Ishikawa (cell line): ENCODE measurements around the gene SEC14L2.

Experiments used
- CEBPB ChIP-seq: IDR thresholded peaks from 2 replicates; pipeline ENCODE4 v1.6.1; 2012
- CREB1 ChIP-seq: IDR thresholded peaks from 2 replicates; pipeline ENCODE4 v1.6.1; 2012; ENCODE audit warnings: low read depth
- EGR1 ChIP-seq: IDR thresholded peaks from 2 replicates; pipeline ENCODE4 v1.6.1; 2012
- EP300 ChIP-seq: IDR thresholded peaks from 2 replicates; pipeline ENCODE4 v1.6.1; 2012; ENCODE audit warnings: borderline replicate concordance
- FOXM1 ChIP-seq: IDR thresholded peaks from 2 replicates; pipeline ENCODE4 v1.6.1; 2012; ENCODE audit warnings: low read depth, borderline replicate concordance
- NFIC ChIP-seq: IDR thresholded peaks from 2 replicates; pipeline ENCODE4 v1.6.1; 2012
- RAD21 ChIP-seq: IDR thresholded peaks from 2 replicates; pipeline ENCODE4 v1.6.1; 2012; ENCODE audit warnings: low read depth
- TAF1 ChIP-seq: IDR thresholded peaks from 2 replicates; pipeline ENCODE4 v1.6.1; 2012; ENCODE audit warnings: low read depth, mild to moderate bottlenecking
- TCF12 ChIP-seq: IDR thresholded peaks from 2 replicates; pipeline ENCODE4 v1.6.1; 2012; ENCODE audit warnings: low read depth
- TEAD4 ChIP-seq: IDR thresholded peaks from 2 replicates; pipeline ENCODE4 v1.6.1; 2012
- YY1 ChIP-seq: IDR thresholded peaks from 2 replicates; pipeline ENCODE4 v1.6.1; 2012; ENCODE audit warnings: low read depth
- ZBTB7A ChIP-seq: IDR thresholded peaks from 2 replicates; pipeline ENCODE4 v1.6.1; 2012; ENCODE audit warnings: low read depth
- TF ChIP-seq, protein P1 (sequence below): IDR thresholded peaks from 2 replicates; pipeline ENCODE4 v1.6.1; 2012; ENCODE audit warnings: low read depth, mild to moderate bottlenecking
- TF ChIP-seq, protein P2 (sequence below): IDR thresholded peaks from 2 replicates; pipeline ENCODE4 v1.6.1; 2012
- TF ChIP-seq, protein P3 (sequence below): IDR thresholded peaks from 2 replicates; pipeline ENCODE4 v1.6.1; 2012

Gene SEC14L2

DNA sequence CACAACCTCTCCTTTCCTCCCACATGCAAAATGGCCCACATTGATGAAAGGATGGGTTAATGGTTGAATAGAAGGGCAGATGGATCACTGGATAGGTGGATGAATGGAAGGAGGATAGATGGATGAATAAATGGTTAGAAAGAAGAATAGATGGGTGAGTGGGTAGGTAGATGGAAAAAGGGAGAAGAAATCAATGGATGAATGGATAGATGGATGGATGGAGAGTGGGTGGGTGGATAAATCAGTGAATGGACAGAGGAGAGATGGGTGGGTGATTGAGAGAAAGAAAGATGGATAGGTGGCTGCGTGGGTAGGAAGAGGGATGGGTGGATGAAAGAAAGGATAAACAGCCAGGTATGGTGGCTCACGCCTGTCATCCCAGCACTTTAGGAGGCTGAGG, 73.8 kb downstream of the SEC14L2 start:
- TF ChIP-seq, protein P1, sequence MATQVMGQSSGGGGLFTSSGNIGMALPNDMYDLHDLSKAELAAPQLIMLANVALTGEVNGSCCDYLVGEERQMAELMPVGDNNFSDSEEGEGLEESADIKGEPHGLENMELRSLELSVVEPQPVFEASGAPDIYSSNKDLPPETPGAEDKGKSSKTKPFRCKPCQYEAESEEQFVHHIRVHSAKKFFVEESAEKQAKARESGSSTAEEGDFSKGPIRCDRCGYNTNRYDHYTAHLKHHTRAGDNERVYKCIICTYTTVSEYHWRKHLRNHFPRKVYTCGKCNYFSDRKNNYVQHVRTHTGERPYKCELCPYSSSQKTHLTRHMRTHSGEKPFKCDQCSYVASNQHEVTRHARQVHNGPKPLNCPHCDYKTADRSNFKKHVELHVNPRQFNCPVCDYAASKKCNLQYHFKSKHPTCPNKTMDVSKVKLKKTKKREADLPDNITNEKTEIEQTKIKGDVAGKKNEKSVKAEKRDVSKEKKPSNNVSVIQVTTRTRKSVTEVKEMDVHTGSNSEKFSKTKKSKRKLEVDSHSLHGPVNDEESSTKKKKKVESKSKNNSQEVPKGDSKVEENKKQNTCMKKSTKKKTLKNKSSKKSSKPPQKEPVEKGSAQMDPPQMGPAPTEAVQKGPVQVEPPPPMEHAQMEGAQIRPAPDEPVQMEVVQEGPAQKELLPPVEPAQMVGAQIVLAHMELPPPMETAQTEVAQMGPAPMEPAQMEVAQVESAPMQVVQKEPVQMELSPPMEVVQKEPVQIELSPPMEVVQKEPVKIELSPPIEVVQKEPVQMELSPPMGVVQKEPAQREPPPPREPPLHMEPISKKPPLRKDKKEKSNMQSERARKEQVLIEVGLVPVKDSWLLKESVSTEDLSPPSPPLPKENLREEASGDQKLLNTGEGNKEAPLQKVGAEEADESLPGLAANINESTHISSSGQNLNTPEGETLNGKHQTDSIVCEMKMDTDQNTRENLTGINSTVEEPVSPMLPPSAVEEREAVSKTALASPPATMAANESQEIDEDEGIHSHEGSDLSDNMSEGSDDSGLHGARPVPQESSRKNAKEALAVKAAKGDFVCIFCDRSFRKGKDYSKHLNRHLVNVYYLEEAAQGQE: no peak
- no peak for TF ChIP-seq EGR1
- no peak for TF ChIP-seq CREB1
- no peak for TF ChIP-seq TEAD4
- TF ChIP-seq YY1: no peak

DNA sequence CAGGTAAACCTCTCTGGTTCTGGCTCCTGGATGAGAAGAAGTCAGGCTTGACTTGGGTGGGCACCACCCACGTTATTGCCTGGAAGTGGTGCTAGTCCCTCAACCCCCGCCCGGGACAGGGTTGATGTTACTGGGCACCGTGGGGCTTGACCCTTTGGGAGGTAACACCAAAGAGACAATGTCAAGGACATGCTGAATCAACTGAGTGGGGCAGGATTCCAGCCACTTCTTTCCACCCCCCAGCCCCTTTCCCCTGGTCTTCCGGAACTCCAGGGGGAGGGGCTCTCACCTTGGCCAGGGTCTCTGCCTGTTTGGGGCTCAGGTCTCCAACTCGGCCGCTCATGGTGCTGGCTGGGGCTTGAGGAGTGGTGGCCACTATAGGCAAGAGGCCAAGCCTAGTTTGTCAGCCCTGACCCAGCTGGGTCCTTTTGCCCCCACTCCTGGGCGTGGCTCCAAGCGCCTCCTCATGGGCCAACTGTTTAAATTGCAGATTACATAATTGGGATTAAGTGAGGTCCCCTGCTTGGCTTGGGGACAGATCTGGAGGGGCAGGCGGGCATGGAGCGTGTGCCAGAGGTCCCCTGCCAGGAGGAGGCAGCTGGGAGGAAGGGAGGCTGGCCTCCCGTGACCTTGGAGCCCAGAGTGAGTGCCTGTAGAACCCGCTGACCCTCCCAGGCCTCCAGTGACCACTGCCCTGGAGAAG, 74.9 kb downstream of the SEC14L2 start, which contains the start of gene SEC14L3:
SEC14L3 (minus strand) TSS at position 402 of the 703 bp plus-strand sequence; CDS start at position 343, 59 bp downstream.
- TF ChIP-seq CEBPB: no peak
- TF ChIP-seq TEAD4: no peak
- no peak for TF ChIP-seq TAF1
- TF ChIP-seq NFIC: no peak
- TF ChIP-seq ZBTB7A: no peak
- TF ChIP-seq TCF12: no peak
- no peak for TF ChIP-seq YY1
- no peak for TF ChIP-seq FOXM1
- TF ChIP-seq, protein P2, sequence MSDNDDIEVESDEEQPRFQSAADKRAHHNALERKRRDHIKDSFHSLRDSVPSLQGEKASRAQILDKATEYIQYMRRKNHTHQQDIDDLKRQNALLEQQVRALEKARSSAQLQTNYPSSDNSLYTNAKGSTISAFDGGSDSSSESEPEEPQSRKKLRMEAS: no peak
- no peak for TF ChIP-seq CREB1
- TF ChIP-seq, protein P3, sequence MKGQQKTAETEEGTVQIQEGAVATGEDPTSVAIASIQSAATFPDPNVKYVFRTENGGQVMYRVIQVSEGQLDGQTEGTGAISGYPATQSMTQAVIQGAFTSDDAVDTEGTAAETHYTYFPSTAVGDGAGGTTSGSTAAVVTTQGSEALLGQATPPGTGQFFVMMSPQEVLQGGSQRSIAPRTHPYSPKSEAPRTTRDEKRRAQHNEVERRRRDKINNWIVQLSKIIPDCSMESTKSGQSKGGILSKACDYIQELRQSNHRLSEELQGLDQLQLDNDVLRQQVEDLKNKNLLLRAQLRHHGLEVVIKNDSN: no peak
- TF ChIP-seq RAD21: no peak

DNA sequence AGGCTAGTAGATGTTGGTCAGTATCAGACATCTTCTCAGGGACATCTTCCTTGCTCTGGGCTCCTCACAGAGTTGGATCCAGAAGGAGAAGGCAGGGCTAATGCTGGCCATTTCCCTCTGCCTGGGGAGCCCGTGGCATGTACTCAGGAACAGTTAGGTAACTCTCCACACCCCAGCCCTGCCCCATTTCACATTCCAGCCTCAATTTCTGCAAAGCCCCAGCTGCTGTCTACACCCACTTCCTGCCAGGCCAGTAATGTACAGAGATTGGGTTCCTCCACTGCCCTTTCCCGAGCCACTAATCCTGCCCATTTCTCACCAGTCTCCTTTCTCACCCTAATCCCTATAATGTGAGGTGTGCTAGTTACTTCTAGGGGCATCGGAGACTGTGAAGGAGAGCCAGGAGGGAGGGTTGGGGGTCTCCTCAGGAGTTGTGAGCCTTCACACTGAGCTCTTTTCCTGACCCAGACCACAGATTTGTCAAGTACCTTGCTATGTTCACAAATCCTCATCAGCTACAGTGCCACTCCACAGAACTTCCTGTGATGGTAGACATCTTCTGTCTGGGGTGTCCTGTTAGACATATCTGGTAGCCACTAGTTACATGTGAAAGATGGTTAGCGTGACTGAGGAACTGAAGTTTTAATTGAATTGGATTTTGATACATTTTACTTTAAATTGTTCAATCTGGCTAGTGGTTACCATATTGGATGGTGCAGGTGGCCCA, 76.3 kb downstream of the SEC14L2 start:
- no peak for TF ChIP-seq EP300
- no peak for TF ChIP-seq CEBPB
- no peak for TF ChIP-seq EGR1
- TF ChIP-seq TAF1: no peak
- TF ChIP-seq YY1: no peak
- TF ChIP-seq, protein P3: no peak
- no peak for TF ChIP-seq ZBTB7A
- TF ChIP-seq, protein P2: no peak
- TF ChIP-seq CREB1: no peak
- TF ChIP-seq, protein P1: no peak
- no peak for TF ChIP-seq FOXM1
- TF ChIP-seq TEAD4: no peak
- no peak for TF ChIP-seq NFIC

DNA sequence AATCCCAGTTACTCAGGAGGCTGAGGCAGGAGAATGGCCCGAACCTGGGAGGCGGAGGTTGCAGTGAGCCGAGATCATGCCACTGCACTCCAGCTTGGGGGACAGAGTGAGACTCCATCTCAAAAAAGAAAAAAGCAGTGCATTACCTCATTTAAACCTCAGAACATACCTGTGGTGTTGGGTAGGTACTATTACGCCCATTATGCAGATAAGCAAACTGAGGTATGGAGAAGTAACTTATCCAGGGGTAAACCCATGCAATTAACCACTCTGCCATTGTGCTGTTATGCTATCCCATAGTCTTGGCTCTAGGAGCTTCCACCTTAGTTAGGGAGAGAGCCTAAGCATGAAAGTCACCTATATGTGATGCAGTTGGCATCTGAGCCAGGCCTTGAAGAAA, 77.3 kb downstream of the SEC14L2 start:
- no peak for TF ChIP-seq FOXM1
- no peak for TF ChIP-seq TAF1
- TF ChIP-seq, protein P1: no peak
